MM.1S (cell line): Measurements from ENCODE around the gene SEMA3D.

Source experiments
- DNase-seq: peaks from one replicate; pipeline ENCODE4 v3.0.0-alpha.2; 2015
- H2AFZ ChIP-seq: fragments of 300-600 bp; sonication (generic); 2 replicates; pipeline ENCODE4 v1.6.0; 2016; ENCODE audit warnings: antibody characterized with exemption, low read length
- H3F3A ChIP-seq: fragments of 300-600 bp; sonication (generic); 2 replicates; pipeline ENCODE4 v1.6.1; 2016; ENCODE audit warnings: mild to moderate bottlenecking, antibody characterized with exemption, low read length, moderate library complexity, mixed read lengths; ENCODE audit not compliant: insufficient read depth
- H3K27ac ChIP-seq: fragments of 300-600 bp; sonication (generic); 2 replicates; pipeline ENCODE4 v1.5.1; 2016; ENCODE audit warnings: mild to moderate bottlenecking, low read length
- H3K27me3 ChIP-seq: fragments of 300-600 bp; sonication (generic); replicated peaks from 2 replicates; pipeline ENCODE4 v1.6.0; 2016; ENCODE audit warnings: low read length; ENCODE audit not compliant: insufficient read depth
- H3K36me3 ChIP-seq: fragments of 300-600 bp; sonication (generic); replicated peaks from 2 replicates; pipeline ENCODE4 v1.6.1; 2016; ENCODE audit warnings: mild to moderate bottlenecking, low read length, mixed read lengths; ENCODE audit not compliant: insufficient read depth
- H3K4me1 ChIP-seq: fragments of 300-600 bp; sonication (generic); 2 replicates; pipeline ENCODE4 v1.6.1; 2016; ENCODE audit warnings: low read length, mixed read lengths
- H3K4me2 ChIP-seq: fragments of 300-600 bp; sonication (generic); 2 replicates; pipeline ENCODE4 v1.6.0; 2016; ENCODE audit warnings: low read depth, low read length
- H3K4me3 ChIP-seq: fragments of 300-600 bp; sonication (generic); 2 replicates; pipeline ENCODE4 v1.5.1; 2016; ENCODE audit warnings: low read length, mixed read lengths
- H3K79me2 ChIP-seq: fragments of 300-600 bp; sonication (generic); 2 replicates; pipeline ENCODE4 v1.6.1; 2016; ENCODE audit warnings: mixed run types, low read length, mixed read lengths
- H3K9ac ChIP-seq: fragments of 300-600 bp; sonication (generic); 2 replicates; pipeline ENCODE4 v1.6.1; 2016; ENCODE audit warnings: low read length, mixed read lengths
- H3K9me2 ChIP-seq: fragments of 300-600 bp; sonication (generic); replicated peaks from 2 replicates; pipeline ENCODE4 v1.6.1; 2016; ENCODE audit warnings: mild to moderate bottlenecking, low read length, mixed read lengths; ENCODE audit not compliant: insufficient read depth
- H3K9me3 ChIP-seq: fragments of 300-600 bp; sonication (generic); replicated peaks from 2 replicates; pipeline ENCODE4 v1.6.1; 2016; ENCODE audit warnings: mild to moderate bottlenecking, low read length, mixed read lengths; ENCODE audit not compliant: insufficient read depth
- H4K20me1 ChIP-seq: fragments of 300-600 bp; sonication (generic); 2 replicates; pipeline ENCODE4 v1.6.1; 2016; ENCODE audit warnings: mild to moderate bottlenecking, low read length, moderate library complexity, mixed read lengths; ENCODE audit not compliant: insufficient read depth
- CTCF ChIP-seq: fragments of 300-600 bp; sonication (generic); IDR thresholded peaks from 2 replicates; pipeline ENCODE4 v1.5.1; 2016; ENCODE audit warnings: antibody characterized with exemption, low read length, mixed read lengths
- EZH2 ChIP-seq: fragments of 300-600 bp; sonication (generic); optimal IDR thresholded peaks from 2 replicates; pipeline ENCODE3; 2017; ENCODE audit warnings: low read depth, mild to moderate bottlenecking, antibody characterized with exemption, low read length, mixed read lengths
- EZH2phosphoT487 ChIP-seq: fragments of 300-600 bp; sonication (generic); IDR thresholded peaks from 2 replicates; pipeline ENCODE4 v1.6.1; 2018; ENCODE audit warnings: antibody characterized with exemption, low read length

Gene SEMA3D

GRCh38 chr7:85061456-85061855 lies 125.4 kb downstream of the SEMA3D start:
- Histone ChIP-seq H2AFZ (no peak overlapping the region), H3K4me3 (no peak overlapping the region), H3K27ac (no peak overlapping the region), H3K9ac (no peak overlapping the region), H3K27me3 (no peaks in the 10 kb centered on the region), H3K9me2 (no peaks in the 10 kb centered on the region), H3K36me3 (no peaks in the 10 kb centered on the region), H3K4me1 (no peaks in the 10 kb centered on the region), H3F3A (no peaks in the 10 kb centered on the region), H3K79me2 (no peaks in the 10 kb centered on the region), H3K9me3 (no peaks in the 10 kb centered on the region), H4K20me1 (no peaks in the 10 kb centered on the region), H3K4me2 (no peak overlapping the region)
- DNase-seq, result no peak
- no peak for TF ChIP-seq CTCF
- TF ChIP-seq EZH2phosphoT487, result no peak
- TF ChIP-seq EZH2, result no peak

GRCh38 chr7:85060696-85061095 lies 126.2 kb downstream of the SEMA3D start:
- no peak overlapping the region for H3K4me2 ChIP-seq
- H3K9me3 ChIP-seq, result no peaks in the 10 kb centered on the region
- TF ChIP-seq CTCF (no peak), EZH2 (no peak), EZH2phosphoT487 (no peak)
- H4K20me1 ChIP-seq, result no peaks in the 10 kb centered on the region
- H3K27ac ChIP-seq, result no peak overlapping the region
- DNase-seq, result no peak
- no peaks in the 10 kb centered on the region for H3K36me3 ChIP-seq
- H3K79me2 ChIP-seq, result no peaks in the 10 kb centered on the region
- H3F3A ChIP-seq, result no peaks in the 10 kb centered on the region
- H3K9ac ChIP-seq, result no peak overlapping the region
- H3K4me1 ChIP-seq, result no peaks in the 10 kb centered on the region
- H3K9me2 ChIP-seq, result no peaks in the 10 kb centered on the region
- no peaks in the 10 kb centered on the region for H3K27me3 ChIP-seq
- no peak overlapping the region for H3K4me3 ChIP-seq
- no peak overlapping the region for H2AFZ ChIP-seq

- Histone ChIP-seq H3K9ac (no peak overlapping the region), H3F3A (no peaks in the 10 kb centered on the region), H3K4me3 (no peak overlapping the region), H4K20me1 (no peaks in the 10 kb centered on the region), H3K9me3 (no peaks in the 10 kb centered on the region), H3K27me3 (no peaks in the 10 kb centered on the region), H3K9me2 (no peaks in the 10 kb centered on the region), H3K36me3 (no peaks in the 10 kb centered on the region), H3K27ac (no peak overlapping the region), H2AFZ (no peak overlapping the region), H3K79me2 (no peaks in the 10 kb centered on the region), H3K4me1 (no peaks in the 10 kb centered on the region), H3K4me2 (no peak overlapping the region)
- no peak for DNase-seq
- no peak for TF ChIP-seq CTCF
- TF ChIP-seq EZH2, result no peak
- TF ChIP-seq EZH2phosphoT487, result no peak
Measured at GRCh38 chr7:85055906-85056305, 130.9 kb downstream of the SEMA3D start.

- no peaks in the 10 kb centered on the region for H4K20me1 ChIP-seq
- H3F3A ChIP-seq, result no peaks in the 10 kb centered on the region
- no peaks in the 10 kb centered on the region for H3K4me1 ChIP-seq
- no peak for TF ChIP-seq EZH2phosphoT487
- no peak for TF ChIP-seq EZH2
- no peak for TF ChIP-seq CTCF
- H2AFZ ChIP-seq, result no peak overlapping the region
- no peaks in the 10 kb centered on the region for H3K36me3 ChIP-seq
- no peaks in the 10 kb centered on the region for H3K27me3 ChIP-seq
- no peak overlapping the region for H3K9ac ChIP-seq
- H3K4me3 ChIP-seq, result no peak overlapping the region
- no peak overlapping the region for H3K4me2 ChIP-seq
- DNase-seq, result no peak
- H3K79me2 ChIP-seq, result no peaks in the 10 kb centered on the region
- H3K9me3 ChIP-seq, result no peaks in the 10 kb centered on the region
- no peaks in the 10 kb centered on the region for H3K9me2 ChIP-seq
- no peak overlapping the region for H3K27ac ChIP-seq
Measured at GRCh38 chr7:85055196-85055595, 131.7 kb downstream of the SEMA3D start.
